Left ventricle myocardium superior (tissue), 1 donor: Measurements from ENCODE around the gene PET100. TPM values are rescaled to one million over a fixed set of nuclear protein-coding genes. Genes with fewer than 3 reads are reported as not detected.
A peak's percentile ranks its signal among the peaks of the same experiment; 100 is the strongest.
"Not testable (repeated sequence)": the region's sequence is repeated elsewhere in the genome, so short reads cannot be mapped to it uniquely, and the experiment has no call there.

Experiments
- ATAC-seq: fragments of 200-7000 bp; cut with Tn5 transposase; one replicate; pipeline ENCODE4 v1.9.1; 2020; ENCODE audit warnings: mild to moderate bottlenecking, moderate library complexity
- DNase-seq: peaks from one replicate; pipeline ENCODE4 v3.0.0-alpha.2; 2020
- intact Hi-C: fragments of 100-400 bp; cut with micrococcal nuclease; formaldehyde crosslinking; loops from one replicate; pipeline ENCODE4 v1.11.0; 2022
- total RNA-seq: library from RNA; stranded (reverse); fragmentation: NEBNext Ultra II Directional; extraction: Animal tissue kit (Norgen Biotek cat#: 25700); gene quantifications from one replicate; pipeline ENCODE4 v1.2.1, GENCODE V29; 2021
- donor health status: DM: no; HTN: yes; CAD: no; lungs with severe emphysema.

PET100 gene
- total RNA-seq, 1 donor from 2014 or later: 206 TPM

- ATAC-seq, intact Hi-C loops, DNase-seq: not testable (repeated sequence)
Observed at GRCh38 chr19:7643629-7644549, 14.3 kb downstream of the PET100 start.

- intact Hi-C loops: no loop called here
- no peak for DNase-seq
- ATAC-seq: no peak
Observed at GRCh38 chr19:7644550-7644877, 14.9 kb downstream of the PET100 start.

DNA sequence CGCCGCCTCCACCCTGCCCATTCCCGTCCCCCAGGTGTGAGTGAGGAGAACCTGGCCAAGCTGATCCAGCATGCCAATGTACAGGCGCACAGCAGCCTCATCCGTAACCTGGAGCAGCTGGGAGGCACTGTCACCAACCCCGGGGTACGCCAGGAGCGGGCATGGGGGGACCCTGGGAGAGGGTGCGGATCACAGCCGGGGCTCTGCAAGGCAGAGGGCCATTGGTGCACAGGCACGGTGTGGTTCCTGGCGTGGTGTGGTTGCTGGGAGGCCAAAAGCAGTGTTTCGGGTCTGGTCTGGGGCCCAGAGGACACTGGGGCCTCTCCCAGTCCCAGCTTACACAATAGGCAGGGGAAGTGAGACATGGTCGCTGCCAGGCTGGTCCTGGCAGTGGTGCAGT is 15.6 kb downstream of the PET100 start:
- ATAC-seq: no peak
- DNase-seq: no peak
- intact Hi-C loops: no loop called here

DNA sequence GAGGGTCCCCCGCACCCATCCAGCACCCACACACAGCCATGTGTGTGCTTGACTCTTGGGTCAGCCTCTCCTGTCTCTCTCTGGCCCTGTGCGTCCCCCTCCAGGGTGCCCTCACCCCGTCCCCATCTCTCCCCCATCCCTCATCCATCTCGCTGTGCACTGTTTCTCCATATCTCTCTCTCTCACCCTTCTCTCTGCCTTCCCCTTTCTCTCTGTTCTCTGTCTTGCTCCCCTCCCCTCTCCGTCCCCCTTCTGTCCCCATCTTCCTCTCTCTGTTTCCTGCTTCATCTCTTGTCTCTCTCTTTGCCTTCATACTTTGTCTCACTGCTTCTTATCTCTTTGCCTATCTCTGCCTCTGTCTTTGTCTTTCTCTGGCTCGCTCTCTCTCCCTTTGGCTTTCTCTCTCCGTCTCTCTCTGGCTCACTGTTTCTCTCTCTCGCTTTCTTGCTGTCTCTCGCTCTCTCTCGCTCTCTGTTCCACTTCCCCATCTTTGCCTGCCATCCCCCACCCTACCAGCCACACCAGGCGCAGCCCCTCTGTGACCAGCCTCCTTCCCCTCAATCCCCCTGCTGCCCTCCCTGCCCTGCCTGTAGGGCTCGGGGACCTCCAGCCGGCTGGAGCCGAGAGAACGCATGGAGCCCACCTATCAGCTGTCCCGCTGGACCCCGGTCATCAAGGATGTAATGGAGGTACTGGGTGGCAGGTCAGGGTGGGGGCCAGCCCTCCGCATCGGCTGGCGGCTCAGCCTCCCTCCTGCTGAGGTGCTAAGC is 16.2 kb downstream of the PET100 start:
- no peak for ATAC-seq
- DNase-seq: no peak
- intact Hi-C loops: no loop called here

DNA sequence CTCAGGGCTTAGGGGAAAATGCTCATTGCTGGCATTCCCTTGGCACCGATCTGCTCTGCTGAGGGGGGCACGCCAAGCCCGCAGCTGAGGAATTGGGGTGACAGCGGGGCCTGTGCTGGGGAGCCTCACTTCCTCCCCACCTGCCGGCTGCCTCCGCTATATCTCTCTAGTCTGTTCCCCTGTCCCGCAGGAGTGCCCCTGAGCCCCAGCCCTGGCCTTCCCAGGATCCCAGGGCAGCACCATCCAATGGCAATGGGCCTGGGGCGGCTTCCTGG is 16.8 kb downstream of the PET100 start:
- intact Hi-C loops: no loop called here
- no peak for ATAC-seq
- DNase-seq: no peak

GRCh38 chr19:7647156-7647555 is 17.6 kb downstream of the PET100 start:
- intact Hi-C loops: no loop called here
- ATAC-seq (no peak), DNase-seq (no peak)

GRCh38 chr19:7648265-7649014 is 18.8 kb downstream of the PET100 start:
- peak; percentile 43 for ATAC-seq
- intact Hi-C loops: no loop called here
- no peak for DNase-seq

- intact Hi-C loops: no loop called here
- DNase-seq: no peak
- no peak for ATAC-seq
Observed at GRCh38 chr19:7650148-7650547, 20.6 kb downstream of the PET100 start.

DNA sequence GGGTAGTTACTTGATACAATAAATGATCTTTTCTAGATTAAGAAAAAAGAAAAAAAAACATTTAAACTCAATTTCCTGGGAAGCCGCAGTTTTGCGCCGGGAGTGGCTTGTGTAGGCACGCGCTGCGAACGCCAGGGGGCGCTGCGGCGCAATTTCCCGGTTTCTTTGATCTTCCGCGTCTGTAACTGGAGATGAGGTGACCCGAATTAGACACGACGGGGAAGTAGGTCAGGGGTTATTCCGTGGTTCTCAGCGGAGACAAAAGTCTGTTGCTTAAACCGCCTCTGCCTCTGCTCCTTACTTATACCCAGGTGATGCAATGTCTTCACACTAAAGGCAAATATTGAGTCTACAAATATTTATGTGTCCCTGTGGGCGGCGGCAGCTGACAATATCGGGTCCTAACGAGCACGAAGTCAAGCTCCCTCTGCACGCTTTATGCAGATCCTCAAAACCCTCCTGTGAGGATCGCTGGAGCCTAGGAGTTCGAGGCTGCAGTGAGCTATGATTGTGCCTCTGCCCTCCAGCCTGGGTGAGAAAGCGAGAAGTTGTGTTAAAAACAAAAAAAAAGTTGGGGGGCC is 22.6 kb downstream of the PET100 start:
- intact Hi-C loops: no loop called here
- peak; percentile 84 for ATAC-seq

DNA sequence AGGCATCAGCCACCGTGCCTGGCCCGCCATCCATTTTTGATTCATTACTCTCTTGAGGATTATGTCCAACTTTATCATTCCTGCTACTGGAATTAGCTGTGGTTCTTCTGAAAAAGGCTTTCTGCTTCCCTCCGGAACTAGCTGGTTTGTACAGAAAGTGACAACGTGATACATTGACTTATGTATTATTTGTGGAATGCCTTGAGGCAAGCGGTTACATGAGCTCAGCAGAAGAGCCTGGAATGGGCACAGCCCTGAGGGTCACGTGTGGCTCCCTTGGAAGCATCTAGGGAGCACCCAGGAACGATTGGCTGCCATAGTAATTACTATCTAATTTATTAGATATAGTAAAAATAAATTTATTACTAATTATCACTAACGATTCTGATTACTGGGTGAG is 24.8 kb downstream of the PET100 start:
- intact Hi-C loops: no loop called here

More for the DNA sequence above, 22.6 kb downstream of the PET100 start:
- DNase-seq: peak; percentile 89

GRCh38 chr19:7655581-7655980 is 26.0 kb downstream of the PET100 start:
- DNase-seq: no peak
- ATAC-seq: no peak
- intact Hi-C loops: no loop called here

More for the DNA sequence above, 24.8 kb downstream of the PET100 start:
- DNase-seq: no peak
- ATAC-seq: no peak

DNA sequence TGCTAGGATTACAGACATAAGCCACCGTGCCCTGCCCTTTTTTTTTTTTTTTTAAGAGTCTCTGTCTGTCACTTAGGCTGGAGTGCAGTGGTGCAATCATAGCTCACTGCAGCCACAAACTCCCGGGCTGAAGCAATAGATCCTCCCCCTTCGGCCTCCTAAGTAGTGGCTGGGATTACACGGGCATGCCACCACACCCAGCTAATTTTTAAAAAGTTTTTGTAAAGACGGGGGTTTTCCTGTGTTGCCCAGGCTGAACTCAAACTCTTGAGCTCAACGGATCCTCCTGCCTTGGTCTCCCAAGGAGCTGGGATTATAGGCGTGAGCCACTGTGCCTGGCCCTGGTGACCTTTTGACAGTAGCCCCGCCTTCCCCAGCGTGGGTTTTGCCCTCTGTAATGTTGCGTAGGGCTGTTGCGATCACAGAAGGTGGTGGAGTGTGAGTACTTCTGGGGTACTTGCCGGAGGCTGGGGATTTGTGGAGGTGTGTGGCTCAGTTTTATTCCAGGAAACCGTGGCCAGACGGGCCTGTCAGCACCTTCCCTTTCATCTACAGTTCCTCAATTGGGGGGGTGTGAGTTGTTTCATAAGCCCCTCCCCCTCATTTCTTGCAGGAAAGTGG is 27.6 kb downstream of the PET100 start:
- ATAC-seq: peak; percentile 59
- intact Hi-C loops: no loop called here
- no peak for DNase-seq

DNA sequence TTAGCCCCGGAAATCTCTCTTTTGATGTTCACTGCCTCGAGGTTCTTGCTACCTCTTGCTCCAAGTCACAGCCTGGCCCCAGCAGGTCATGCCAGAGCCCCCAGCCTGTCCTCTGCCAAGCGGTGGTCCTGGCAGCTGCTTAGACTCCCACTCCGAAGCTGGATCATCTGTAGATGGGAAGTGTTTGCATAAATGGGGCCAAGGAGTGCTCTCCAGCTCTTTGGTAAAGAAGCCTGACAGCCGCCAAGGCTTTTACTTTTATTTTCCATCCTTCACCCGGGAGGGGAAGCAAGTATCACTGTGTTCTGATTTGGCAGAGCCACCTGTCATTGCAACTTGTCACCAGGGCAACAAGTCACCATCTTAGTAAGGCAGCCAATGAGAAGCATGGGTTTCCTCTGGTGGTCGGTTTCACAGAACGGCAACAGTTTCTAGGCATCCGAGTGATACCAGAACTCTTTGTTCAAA is 28.7 kb downstream of the PET100 start:
- intact Hi-C loops: no loop called here
- DNase-seq: no peak
- ATAC-seq: no peak

GRCh38 chr19:7661744-7662538 is 32.3 kb downstream of the PET100 start:
- intact Hi-C loops: no loop called here
- DNase-seq: no peak
- ATAC-seq: no peak

DNA sequence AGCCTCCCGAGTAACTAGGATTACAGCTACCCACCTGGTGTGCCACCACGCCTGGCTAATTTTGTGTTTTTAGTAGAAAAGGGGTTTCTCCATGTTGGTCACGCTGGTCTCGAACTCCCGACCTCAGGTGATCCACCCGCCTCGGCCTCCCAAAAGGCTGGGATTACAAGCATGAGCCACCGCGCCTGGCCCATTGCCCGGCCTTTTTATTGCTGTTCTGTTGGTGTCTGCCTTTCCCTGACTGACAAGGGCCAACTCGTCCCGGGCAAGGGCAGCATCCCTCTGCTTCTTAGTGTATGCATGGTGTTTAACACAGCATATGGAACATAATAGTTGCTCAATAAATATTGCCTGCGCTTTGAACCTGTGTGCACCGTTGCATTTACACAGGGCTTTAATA is 33.1 kb downstream of the PET100 start:
- DNase-seq (no peak), ATAC-seq (no peak)
- intact Hi-C loops: no loop called here

GRCh38 chr19:7663706-7664105 is 34.1 kb downstream of the PET100 start:
- ATAC-seq (no peak), DNase-seq (no peak)
- intact Hi-C loops: no loop called here

DNA sequence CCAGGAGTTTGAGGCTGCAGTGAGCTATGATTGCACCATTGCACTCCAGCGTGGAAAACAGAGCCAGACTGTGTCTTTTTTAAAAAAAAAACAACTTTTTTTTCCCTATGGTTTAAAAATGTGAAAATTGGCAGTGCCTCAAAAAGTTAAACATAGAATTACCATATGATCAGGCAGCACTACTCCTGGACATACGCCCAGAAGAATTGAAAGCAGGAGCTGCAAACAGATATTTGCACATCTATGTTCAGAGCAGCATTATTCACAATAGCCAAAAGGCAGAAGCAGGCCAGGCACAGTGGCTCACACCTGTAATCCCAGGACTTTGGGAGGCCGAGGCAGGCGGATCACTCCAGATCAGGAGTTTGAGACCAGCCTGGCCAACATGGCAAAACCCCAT is 35.5 kb downstream of the PET100 start:
- ATAC-seq (no peak), DNase-seq (no peak)
- intact Hi-C loops: no loop called here

DNA sequence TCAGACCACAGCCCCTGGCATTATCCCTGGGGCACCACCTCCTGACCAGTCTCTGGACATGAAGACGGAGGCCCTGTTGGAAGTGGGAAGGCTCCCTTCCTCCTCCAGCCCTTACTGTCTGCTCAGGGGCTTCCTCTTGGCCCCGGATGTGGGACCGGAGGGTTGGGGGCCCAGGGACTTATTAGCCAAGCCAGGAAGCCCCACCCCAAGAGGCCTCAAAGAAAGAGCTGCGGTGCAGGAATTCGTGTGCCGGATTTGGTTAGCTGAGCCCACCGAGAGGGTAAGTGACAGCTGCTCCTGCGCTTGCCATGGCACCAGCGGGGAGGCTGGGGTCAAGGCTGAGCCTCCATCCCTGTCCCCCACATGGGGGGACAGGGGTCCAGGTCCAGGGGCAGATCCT is 39.2 kb downstream of the PET100 start, which contains the start of gene RETN:
RETN (plus strand) TSS at position 208 of the 400 bp plus-strand sequence. CDS start 278 bp downstream, outside the sequence.
- intact Hi-C loops: no loop called here
- no peak for ATAC-seq
- DNase-seq: no peak
